ENCODE results near the gene ZMYND8.
"Not testable (repeated sequence)": the region's sequence is repeated elsewhere in the genome, so short reads cannot be mapped to it uniquely, and the experiment has no call there.

ZMYND8 gene

DNA sequence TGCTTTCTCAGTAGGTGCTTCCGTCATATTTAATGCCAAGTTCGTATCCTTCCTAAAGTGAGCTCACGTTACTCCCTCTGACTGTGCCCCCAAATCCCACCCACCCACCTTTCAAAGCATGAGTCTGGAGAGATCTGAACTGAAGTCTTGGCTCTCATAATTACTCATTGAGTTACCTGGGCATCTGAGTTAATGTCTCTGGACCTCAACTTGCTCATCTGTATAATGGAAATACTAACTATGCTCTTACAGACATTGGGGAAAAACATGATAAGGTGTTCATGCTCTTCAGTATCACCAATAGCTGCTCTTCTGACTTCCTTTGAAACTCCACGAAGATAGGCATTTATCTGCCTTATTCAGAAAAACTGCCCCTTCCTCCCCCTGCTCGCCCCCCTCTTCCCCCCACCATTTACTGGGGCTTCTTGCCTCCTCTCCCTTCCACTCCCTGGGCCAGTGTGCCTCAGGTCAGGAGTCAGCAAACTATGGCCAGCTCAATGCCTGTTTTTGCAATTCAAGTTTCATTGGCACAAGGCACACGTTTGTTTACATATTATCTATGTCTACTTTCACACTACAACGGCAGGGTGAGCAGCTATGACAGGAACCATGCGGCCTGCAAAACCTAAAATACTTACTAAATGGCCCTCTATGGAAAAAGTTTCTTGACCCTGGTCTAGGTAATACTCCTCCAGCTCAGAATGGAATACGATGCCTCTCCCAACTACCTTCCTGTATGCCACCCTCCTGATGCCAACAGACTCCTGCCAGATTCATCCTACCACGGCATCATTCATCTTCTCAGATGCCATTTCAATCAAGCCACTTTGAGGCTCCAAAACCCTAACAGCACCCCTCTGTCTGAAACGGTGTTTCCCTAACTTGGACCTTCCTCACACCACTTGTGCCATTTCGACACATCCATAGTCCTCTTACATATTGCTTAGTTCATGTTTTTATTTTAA lies 138.7 kb downstream of the ZMYND8 start:
- no peak for DNase-seq

DNA sequence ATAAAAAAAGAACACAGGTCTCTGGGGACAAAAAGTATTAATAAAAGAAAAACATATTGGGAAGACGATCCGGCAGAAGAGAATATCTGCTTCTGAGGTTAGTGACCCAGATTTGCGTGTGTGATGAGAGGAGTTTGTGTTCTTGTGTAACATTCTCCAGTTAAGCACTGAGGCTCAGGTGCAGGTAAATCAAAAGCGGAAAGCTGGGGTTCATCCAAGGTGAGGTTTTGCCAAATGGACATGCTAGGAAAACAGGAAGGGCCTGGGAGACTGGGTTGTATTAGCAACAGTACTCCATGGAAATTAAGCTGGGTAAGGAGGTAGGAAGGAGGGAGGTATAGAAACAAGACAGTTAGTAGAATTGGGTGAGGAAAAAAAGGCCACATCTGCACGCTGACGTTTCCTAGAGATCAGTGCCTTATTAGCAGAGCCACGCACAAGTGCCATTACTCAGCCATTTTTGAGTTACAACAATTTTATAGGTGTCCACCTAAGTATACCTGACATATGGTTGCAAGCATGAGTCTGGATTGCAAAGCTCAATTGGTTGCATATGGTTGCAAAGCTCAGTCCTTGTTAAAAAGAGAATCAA lies 139.6 kb downstream of the ZMYND8 start:
- DNase-seq, result no peak

DNA sequence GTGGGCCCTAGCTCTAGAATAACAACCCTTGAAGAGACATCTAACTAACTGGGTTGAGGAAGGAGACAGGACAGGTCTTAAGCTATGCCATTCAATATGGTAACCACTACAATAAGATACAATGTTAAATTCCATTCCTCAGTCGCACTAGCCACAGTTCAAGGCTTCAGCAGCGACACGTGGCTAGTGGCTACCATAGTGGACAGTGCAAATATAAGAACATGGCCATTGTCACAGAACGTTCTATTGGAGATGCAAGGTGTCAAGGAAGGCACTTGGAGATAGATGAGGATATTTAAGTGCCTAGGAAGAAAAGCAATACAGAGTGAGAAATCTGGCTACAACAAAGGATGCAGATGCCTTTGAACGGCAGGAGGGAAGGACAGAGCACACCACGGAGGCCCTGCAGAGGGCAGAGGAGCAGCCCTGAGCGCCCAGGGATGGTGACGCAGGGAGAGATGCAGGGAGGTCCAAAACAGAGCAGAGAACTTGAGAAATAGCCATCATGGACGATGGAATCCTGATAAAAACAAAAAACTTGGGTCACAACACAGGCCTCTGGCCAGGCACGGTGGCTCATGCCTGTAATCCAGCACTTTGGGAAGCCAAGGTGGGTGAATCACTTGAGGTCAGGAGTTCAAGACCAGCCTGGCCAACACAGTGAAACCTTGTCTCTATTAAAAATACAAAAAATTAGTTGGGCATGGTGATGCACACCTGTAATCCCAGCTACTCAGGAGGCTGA lies 140.7 kb downstream of the ZMYND8 start:
- no peak for DNase-seq

DNA sequence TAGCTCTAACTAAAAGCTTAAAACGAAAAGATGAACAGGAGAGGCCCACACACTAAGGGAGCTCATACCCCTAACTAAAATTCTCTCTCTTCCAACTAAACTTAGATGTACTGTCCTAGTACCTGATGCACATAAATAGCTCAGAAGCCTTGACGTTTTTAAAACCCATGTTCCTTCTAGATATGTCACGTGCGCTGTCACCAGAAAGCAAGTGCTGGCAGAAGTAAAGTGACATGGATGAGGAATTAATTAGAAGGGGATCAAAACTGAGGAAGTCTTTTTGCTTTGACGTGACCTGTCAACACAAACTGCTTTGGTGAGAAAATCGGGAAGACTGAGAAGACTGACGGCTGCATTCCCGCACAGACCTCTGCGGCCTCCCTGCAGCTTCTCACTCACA lies 142.5 kb downstream of the ZMYND8 start:
- no peak for DNase-seq

DNA sequence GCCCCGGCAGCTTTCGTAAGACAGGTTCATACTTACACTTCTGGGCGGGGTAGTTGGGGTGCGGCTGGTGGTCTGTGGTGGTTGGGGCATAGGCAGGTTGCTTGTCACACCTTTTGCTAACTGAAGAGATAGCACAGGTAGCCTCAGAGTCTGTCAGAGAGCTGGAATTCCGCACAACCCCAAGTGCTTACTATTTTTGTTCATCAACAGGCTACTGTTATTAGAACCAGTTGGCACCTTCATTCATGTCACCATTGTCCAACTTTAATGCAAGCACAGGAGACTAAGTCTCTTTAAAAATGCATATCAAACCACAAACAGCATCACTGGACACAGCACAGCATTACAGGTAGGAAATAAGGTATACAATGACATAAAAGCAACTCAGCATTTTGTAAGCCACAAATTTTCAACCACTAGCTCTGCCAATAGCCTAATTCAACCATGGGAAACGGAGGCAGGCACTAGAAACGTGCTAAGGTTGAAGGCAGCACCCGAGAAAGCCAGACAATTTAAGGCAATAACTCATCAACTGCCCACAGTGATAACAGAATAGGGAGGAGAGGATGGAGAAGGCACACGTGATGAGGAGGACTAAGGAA lies 143.8 kb downstream of the ZMYND8 start:
- no peak for DNase-seq

DNA sequence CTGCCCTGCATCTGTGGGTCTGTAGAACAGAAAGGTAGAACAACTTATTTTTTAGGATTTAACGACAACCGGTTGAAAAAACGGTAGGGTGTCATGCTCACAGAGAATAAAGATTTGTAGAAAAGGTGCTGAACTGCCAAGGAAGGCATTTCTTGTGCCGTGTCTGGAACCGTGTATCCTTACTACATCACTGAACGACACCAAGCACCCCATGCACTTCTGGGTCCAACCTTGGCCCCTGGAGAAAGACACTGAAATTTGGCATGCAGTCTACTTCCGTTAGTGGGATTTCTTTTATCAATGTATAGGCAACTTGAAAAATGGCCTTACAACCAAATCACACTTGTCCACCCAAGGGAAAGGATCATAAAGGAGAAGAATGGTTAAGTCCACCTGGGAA lies 145.5 kb downstream of the ZMYND8 start:
- no peak for DNase-seq

DNA sequence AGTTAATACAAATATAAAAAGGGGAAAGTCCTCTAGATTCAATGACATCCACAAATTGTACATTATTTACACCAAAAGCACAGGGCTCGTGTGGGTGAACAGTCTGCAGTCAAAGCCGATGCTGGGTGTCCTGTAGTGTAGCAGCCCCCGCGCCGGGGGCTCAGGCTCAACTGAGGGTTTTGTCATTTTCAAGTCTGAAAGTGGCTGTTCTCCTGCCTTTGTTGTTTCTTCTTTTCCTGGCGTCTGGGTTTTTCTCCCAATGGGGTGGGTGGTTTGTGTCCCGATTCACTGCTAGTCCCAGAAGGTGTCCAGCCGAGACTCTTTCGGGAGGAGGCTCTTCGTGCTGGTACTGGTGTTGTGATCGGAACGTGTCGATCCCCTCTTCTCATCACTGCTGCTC lies 146.0 kb downstream of the ZMYND8 start:
- DNase-seq, result no peak

DNA sequence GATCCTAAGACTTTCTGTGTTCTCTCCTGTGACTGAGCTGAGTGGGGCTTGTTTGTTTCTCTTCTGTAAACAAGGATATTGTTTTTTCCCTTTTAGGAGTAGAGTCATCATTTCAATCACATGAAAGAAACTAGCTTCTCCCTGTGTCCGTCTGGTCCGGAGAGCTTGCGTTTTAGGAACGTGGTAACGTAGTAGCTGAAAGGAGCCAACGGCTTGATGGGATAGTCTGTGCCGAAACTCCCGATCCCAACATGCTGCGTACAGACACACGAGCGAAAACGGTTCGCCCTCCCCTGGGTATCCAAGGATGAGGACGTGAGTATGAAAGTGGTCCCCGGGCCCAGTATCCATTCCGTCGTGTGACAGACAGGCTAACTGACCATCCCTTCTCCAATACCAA lies 146.5 kb downstream of the ZMYND8 start:
- no peak for DNase-seq

DNA sequence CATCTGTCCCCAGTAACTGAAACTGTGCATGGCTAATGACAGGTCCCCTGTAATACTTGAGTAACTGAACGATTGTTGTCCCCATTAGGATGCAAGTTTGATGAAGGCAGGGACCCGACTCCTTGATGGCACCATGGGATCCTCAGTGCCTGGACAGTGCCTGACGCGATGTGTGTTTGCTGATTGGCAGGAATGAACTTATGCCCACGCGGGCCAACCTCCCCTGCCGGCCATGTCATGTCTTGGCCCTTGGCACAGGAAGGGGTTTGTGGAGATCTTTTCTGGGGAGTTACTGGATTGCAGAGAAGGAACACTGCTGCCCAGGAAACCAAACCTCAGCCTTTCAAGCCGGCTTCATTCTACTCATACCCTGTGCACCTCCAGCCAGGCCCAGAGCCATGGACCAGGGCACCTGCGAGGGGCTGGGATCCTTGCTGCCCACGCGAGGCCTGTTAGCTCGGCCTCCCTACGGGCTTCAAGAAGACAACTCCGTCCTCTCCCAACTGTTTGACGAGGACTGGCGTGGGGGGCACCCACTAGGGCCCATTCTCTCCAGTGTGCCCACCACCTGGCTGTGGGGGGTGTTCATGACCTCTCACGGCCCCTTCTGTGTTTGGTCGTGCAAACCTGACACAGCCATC lies 147.8 kb downstream of the ZMYND8 start:
- DNase-seq, result no peak

DNA sequence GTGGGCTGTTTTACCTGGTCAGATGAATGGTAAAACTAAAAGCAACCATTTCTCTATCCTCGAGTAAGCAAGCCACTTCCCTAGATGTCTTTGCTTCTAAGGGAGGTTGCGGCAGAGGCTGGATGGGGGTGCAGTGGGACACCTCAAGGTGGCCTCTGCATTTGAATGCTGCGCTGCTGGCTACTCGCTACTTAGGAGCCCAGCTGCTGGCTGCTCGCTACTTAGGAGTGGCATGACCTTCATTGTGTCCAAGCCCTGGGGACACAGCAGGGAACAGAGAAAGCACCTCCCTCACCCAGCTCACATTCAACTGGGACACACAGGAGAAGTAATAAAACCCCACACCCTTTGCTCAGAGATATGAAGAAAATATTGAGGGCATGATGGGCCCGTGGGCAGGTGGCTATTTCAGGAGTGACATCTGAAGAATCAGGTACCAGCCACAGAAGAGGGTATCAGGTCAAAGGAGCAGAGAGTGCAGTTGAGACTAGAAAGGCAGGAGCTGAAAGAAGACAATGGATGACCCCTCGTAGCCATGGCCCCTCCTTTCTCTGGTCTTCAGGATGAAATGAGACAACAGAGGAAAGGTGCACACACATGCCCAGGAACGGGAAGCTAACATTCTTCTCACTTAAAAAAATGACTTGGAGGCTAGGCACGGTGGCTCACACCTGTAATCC lies 149.4 kb downstream of the ZMYND8 start:
- DNase-seq, result no peak

DNA sequence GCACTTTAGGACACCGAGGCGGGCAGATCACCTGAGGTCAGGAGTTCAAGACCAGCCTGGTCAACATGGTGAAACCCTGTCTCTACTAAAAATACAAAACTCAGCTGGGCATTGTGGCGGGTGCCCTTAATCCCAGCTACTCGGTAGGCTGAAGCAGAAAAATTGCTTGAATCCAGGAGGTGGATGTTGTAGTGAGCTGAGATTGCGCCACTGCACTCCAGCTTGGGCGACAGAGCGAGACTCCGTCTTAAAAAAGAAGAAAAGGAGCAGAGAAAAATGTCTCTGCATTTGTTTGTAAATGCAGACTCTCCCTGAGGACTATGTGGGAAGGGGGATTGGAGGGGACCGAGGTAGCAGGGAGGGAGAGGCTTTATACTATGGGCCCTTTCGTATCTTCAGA lies 149.9 kb downstream of the ZMYND8 start:
- not testable (repeated sequence) for DNase-seq

DNA sequence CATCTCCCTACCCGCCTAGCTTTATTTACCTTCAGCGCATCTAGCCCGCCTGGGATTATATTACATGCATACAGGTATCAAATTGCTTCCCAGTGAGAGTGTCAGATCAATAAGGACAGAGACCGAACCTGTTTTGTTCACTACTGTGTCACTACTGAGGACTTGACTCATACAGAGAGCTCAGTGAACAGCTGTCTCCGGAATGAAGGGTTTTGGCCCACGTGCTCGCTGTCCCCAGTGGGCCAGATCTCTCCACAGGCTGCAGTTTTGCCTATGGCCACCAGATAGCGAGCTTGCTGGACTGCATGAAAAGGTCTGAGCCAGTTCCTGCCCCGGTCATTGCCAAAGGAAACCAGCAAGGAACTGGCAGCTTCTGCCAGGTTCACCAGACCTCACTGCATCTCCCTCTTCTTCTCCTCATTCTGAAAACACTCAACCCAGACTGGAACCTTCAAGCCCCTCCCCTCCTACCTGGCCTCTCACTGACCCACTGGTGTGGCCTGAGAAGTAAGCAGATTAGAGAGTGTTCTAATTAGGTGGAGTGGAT lies 150.8 kb downstream of the ZMYND8 start:
- DNase-seq, result peak; percentile 57

DNA sequence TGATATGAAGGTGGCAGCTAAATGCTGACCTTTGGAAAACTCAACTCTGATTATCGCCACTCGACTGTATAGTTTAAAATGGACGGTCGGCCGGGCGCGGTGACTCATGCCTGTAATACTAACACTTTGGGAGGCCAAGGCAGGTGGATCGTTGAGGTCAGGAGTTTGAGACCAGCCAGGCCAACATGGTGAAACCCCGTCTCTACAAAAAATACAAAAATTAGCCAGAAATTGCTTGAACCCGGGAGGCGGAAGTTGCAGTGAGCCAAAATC lies 151.7 kb downstream of the ZMYND8 start:
- not testable (repeated sequence) for DNase-seq

DNA sequence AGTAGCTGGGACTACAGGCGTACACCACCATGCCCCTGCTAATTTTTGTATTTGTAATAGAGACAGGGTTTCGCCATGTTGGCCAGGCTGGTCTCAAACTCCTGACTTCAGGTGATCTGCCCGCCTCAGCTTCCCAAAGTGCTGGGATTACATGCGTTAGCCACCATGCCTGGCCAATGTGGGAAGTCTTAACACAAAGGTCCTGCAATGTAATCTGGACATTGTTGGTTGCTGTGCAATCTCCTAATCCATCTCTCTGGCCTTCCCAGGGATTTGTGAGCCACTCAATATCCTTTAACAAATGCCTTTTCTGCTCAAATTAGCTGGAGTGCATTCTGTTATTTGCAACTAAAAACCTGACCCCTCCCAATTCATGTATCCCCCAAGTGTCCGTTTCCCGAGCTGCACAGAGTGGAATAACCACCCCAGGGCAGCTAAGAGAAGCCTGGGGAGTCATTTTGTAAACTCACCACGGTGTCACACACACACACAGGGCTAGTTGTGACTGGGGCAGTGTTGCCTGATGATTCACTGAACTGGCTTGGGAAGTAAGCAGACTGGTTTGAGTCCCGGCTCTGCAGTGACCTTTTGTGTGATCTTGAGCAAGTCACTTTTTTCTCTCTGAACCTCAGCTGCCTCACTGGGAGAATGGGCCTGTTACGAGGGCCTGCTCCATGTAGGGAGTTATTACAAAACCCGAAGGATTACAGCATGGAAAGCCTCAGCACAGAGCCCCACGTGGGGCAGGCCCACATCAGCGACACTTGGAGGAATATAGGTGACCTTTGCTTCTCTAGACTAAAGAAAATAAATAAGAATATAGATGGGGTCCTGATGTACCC lies 152.3 kb downstream of the ZMYND8 start:
- no peak for DNase-seq

DNA sequence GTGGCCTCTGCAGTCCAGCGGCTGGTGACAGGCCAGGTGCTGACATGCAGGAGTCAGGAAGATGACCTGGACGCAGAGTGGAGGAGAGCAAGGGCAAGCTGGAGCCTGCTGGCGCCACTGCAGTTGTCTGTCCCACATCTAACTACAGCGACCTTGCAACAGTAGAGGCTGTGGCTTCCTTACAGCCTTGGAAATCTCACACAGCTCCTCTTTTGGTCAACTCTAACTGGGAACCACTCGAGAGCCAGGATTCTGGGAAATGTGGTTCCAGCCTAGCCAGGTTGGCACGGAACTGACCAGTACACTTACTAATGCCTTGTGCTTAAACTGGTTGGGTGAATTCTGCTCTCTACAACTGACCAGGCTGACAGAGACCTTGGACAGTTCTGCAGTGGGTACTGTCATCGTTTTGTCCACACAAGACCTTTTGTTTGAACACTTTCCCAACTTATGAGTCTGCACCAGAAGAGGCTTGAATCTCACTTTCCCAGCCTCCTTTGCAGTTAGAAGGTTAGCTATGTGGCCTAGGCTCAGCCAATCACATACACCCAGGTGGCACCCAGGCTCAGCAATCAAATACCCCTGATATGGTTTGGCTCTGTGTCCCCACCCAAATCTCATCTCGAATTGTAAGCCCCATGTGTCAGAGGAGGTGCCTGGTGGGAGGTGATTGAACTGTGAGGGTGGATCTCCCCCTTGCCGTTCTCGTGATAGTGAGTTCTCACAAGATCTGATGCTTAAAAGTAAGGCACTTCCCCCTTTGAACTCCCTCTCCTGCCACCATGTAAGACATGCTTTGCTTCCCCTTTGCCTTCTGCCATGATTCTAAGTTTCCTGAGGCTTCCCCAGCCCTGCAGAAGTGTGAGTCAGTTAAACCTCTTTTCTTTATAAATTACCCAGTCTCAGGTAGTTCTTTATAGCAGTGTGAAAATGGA lies 153.5 kb downstream of the ZMYND8 start:
- no peak for DNase-seq

DNA sequence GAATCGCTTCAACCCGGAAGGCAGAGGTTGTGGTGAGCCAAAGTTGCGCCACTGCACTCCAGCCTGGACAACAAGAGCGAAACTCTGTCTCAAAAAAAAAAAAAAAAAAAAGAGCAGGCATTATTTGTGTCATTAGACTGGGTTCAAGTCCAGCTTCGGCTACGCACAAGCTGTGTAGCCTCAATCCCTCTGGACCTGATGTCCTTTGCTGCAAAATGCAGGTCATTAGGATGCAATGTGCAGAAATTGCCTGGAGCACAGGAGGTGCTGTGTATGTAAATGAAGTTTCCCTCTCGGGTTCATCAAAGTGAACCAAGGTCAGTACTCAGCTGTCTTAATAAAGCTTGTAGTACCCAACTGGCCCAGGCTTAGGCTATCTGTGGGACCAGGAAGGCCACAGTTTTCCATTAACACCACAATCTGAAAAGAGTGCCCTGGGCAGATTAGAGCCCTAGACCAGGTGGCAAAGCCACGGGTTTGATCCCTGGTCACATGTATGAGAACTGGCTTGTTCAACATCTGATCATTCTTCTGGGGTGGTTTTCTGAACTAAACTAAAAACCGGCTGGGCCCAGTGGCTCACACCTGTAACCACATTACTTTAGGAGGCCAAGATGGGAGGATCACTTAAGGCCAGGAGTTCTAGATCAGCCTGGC lies 155.3 kb downstream of the ZMYND8 start:
- DNase-seq, result no peak

DNA sequence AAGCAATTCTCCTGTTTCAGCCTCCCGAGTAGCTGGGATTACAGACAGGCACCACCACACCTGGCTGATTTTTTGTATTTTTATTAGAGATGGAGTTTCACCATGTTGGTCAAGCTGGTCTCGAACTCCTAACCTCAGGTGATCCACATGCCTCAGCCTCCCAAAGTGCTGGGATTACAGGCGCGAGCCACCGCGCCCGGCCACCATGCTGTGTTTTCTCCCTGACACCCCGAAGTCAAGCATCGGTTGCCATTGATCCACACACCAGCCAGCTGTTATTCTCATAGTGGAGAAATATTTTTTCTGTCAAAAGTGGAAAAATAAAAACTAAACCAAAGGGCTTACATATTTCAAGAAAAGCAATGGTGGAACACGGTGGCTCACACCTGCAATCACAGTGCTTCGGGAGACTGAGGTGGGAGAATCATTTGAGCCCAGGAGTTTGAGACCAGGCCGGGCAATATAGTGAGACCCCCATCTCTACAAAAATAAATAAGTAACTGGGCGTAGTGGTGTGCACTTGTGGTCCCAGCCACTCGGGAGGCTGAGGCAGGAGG lies 157.4 kb downstream of the ZMYND8 start:
- DNase-seq, result no peak

DNA sequence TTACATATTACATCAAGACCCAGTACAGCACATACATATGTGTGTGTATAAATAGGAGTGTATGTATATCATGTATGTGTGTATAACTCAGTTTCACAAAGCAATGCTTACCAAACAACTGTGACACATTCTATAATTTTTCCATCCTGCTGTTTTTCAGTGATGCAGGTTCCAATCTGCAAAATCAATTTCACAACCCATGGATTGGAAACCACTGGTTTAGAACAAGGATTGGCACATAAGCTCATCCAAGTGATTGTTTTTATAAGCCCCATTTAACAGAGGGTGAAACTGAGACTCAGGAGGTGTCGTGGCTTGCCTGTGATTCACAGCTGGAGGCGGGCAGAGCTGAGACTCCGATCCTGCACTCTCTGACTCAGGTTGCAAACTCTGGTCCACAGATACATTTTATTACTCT lies 158.2 kb downstream of the ZMYND8 start:
- DNase-seq, result no peak

Measured in CD4-positive, alpha-beta T cell treated with Interferon gamma for 1 hour (primary cell).